ENCODE measurements around the gene ADAMTS2.

Gene ADAMTS2

DNA sequence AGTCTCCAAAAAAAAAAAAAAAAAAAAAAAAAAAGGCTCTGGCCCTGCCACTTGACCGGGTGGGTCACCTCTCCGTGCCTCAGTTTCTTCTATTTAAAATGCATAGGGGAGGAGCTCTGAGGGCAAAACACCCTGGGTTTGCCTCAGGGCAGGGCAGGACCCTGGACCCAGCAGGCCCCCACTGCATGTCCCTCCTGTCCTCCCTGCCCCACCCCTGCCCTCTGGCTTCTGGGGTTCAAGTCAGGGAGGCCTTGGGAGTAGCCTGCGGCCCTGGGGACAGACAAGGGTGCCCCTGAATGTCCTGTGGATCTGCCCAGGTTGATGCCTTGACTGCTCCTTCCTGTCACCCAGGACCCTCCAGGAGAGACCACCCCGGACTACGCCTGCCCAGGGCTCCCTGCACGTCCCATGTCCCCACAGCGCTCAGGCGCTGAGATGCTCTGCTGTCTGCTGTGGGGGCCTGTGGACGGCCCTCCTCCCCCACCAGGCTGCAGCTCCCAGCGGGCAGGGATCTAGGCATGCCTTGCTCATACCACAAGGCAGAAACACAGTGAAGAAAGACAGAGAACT lies 35.4 kb downstream of the ADAMTS2 start:
- H2AFZ ChIP-seq (ENCODE audit: low read length) = no peak overlapping the region
- H2BK120ac ChIP-seq (ENCODE audit: low read depth, low read length) = no peak overlapping the region
- no peaks in the 10 kb centered on the region for H3K36me3 ChIP-seq (replicated peaks in 1 of 2; ENCODE audit: control insufficient read depth in 2 of 2, insufficient read depth in 2 of 2, low read length in 2 of 2)
- H3K9me3 ChIP-seq (replicated peaks in 1 of 2; ENCODE audit: control insufficient read depth in 2 of 2, insufficient read depth in 1 of 2, low read depth in 1 of 2, low read length in 2 of 2) = peaks cover 0 to 2% of the 10 kb centered on the region in 2 donors
- peaks cover 0 to 3% of the 10 kb centered on the region in 2 donors for H3K4me1 ChIP-seq (ENCODE audit: control insufficient read depth in 2 of 2, insufficient read depth in 1 of 2, low read depth in 1 of 2, low read length in 2 of 2)
- H3K23ac ChIP-seq (ENCODE audit: low read depth, low read length, poor library complexity) = no peak overlapping the region
- no peak overlapping the region for H3K4ac ChIP-seq (ENCODE audit: low read length)
- H3K9ac ChIP-seq (ENCODE audit: low read depth, low read length, poor library complexity) = no peak overlapping the region
- H3K4me2 ChIP-seq (ENCODE audit: insufficient read depth, low read length, poor library complexity, severe bottlenecking) = no peak overlapping the region
- DNase-seq (ENCODE audit: low spot score) = no peak
- no peaks in the 10 kb centered on the region for H3K79me1 ChIP-seq (ENCODE audit: low read depth, low read length)
- no peak overlapping the region for H2BK12ac ChIP-seq (ENCODE audit: low read length)
- no peak overlapping the region for H4K91ac ChIP-seq (ENCODE audit: low read depth, low read length, poor library complexity)
- H3K27ac ChIP-seq (replicated peaks; ENCODE audit: low read length) = no peak overlapping the region
- peak overlapping the region; percentile 76 for H3K18ac ChIP-seq (ENCODE audit: low read length)
- peak overlapping the region; percentile 66 for H2BK5ac ChIP-seq (ENCODE audit: low read length)
- H2AK5ac ChIP-seq (ENCODE audit: low read depth, low read length) = peak overlapping the region; percentile 100
- no peak overlapping the region for H2BK15ac ChIP-seq (ENCODE audit: low read length)
- H3K14ac ChIP-seq (ENCODE audit: low read length) = no peak overlapping the region
- H3K4me3 ChIP-seq (ENCODE audit: low read length in 2 of 2) = no peak overlapping the region
- no peak overlapping the region for H4K8ac ChIP-seq (ENCODE audit: low read depth, low read length)
- WGBS, 2 donors (ENCODE audit: extremely low coverage in 2 of 2, insufficient read length in 2 of 2, insufficient replicate concordance in 1 of 2) = no CpG with 5 or more reads among the region's 10 CpGs
- H3K27me3 ChIP-seq (ENCODE audit: control insufficient read depth in 3 of 3, insufficient read depth in 3 of 3, low read depth in 1 of 3, low read length in 3 of 3) = no peaks in the 10 kb centered on the region

DNA sequence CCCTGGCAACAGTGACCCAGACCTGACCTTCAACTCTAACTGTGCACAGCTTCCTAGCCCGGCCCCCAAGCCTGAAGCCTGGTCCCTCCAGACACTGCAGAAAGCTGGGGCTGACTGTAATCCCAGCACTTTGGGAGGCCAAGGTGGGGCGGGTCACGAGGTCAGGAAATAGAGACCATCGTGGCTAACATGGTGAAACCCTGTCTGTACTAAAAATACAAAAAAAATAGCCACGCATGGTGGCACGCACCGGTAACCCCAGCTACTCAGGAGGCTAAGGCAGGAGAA lies 35.9 kb downstream of the ADAMTS2 start:
- Histone ChIP-seq H3K27ac (replicated peaks; ENCODE audit: low read length) (no peak overlapping the region), H3K9ac (ENCODE audit: low read depth, low read length, poor library complexity) (no peak overlapping the region), H3K18ac (ENCODE audit: low read length) (peak overlapping the region; percentile 13), H2BK5ac (ENCODE audit: low read length) (no peak overlapping the region), H4K8ac (ENCODE audit: low read depth, low read length) (no peak overlapping the region), H4K91ac (ENCODE audit: low read depth, low read length, poor library complexity) (no peak overlapping the region), H3K27me3 (ENCODE audit: control insufficient read depth in 3 of 3, insufficient read depth in 3 of 3, low read depth in 1 of 3, low read length in 3 of 3) (no peaks in the 10 kb centered on the region), H3K14ac (ENCODE audit: low read length) (no peak overlapping the region), H2BK120ac (ENCODE audit: low read depth, low read length) (no peak overlapping the region), H3K9me3 (replicated peaks in 1 of 2; ENCODE audit: control insufficient read depth in 2 of 2, insufficient read depth in 1 of 2, low read depth in 1 of 2, low read length in 2 of 2) (peaks cover 0 to 2% of the 10 kb centered on the region in 2 donors), H3K79me1 (ENCODE audit: low read depth, low read length) (no peaks in the 10 kb centered on the region), H3K36me3 (replicated peaks in 1 of 2; ENCODE audit: control insufficient read depth in 2 of 2, insufficient read depth in 2 of 2, low read length in 2 of 2) (no peaks in the 10 kb centered on the region), H2AK5ac (ENCODE audit: low read depth, low read length) (no peak overlapping the region), H3K4me1 (ENCODE audit: control insufficient read depth in 2 of 2, insufficient read depth in 1 of 2, low read depth in 1 of 2, low read length in 2 of 2) (no peaks in the 10 kb centered on the region), H2BK12ac (ENCODE audit: low read length) (no peak overlapping the region), H3K4ac (ENCODE audit: low read length) (no peak overlapping the region), H3K4me3 (ENCODE audit: low read length in 2 of 2) (no peak overlapping the region), H3K23ac (ENCODE audit: low read depth, low read length, poor library complexity) (peak overlapping the region; percentile 6), H2BK15ac (ENCODE audit: low read length) (no peak overlapping the region), H3K4me2 (ENCODE audit: insufficient read depth, low read length, poor library complexity, severe bottlenecking) (no peak overlapping the region), H2AFZ (ENCODE audit: low read length) (no peak overlapping the region)
- WGBS, 2 donors (ENCODE audit: extremely low coverage in 2 of 2, insufficient read length in 2 of 2, insufficient replicate concordance in 1 of 2) = no CpG with 5 or more reads among the region's 7 CpGs
- DNase-seq (ENCODE audit: low spot score) = no peak

DNA sequence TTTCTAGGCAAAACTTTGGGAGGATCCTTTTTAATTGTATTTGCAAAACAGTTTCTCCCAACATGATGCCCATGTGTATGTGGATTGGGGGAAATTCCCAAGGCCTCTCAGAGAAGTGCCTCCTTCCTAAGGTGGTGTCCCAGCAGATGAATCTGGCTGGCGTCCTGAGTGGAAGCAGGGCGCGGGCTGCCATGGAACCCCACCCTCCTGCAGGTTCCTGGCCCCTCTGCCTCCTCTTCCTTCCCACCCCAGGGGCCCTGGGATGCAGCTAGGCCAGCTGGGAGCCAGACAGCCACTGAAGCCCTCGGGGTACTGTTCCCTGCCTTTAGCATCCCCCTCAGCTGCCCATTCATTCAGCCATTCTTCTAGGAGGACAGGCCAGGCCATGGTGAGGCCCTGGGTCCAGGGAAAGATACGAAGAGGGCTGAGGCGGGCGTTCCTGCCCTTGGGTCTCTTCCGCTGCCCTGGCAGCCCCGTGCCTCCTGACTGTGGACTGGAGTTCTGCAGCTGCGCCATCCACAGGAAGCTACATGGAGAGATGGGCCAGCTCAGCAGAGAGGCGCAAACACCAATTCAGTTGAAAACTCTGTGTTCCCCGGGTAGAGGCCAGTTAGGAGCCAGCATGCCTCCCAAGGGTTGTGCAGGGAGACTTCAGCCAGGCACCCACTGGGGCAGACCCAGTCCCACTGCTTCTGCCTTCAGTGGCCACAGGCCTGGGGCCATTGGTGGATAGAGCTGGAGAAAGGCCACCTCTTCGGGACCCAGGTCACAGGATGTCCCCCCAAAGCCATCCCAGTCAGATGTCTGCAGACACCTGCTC lies 36.5 kb downstream of the ADAMTS2 start:
- H2AK5ac ChIP-seq (ENCODE audit: low read depth, low read length) = peak overlapping the region; percentile 74
- H3K4me1 ChIP-seq (ENCODE audit: control insufficient read depth in 2 of 2, insufficient read depth in 1 of 2, low read depth in 1 of 2, low read length in 2 of 2) = no peaks in the 10 kb centered on the region
- no peak for DNase-seq (ENCODE audit: low spot score)
- no CpG with 5 or more reads among the region's 13 CpGs for WGBS, 2 donors (ENCODE audit: extremely low coverage in 2 of 2, insufficient read length in 2 of 2, insufficient replicate concordance in 1 of 2)
- H2BK12ac ChIP-seq (ENCODE audit: low read length) = no peak overlapping the region
- H3K36me3 ChIP-seq (replicated peaks in 1 of 2; ENCODE audit: control insufficient read depth in 2 of 2, insufficient read depth in 2 of 2, low read length in 2 of 2) = no peaks in the 10 kb centered on the region
- peak overlapping the region; percentile 71 for H3K14ac ChIP-seq (ENCODE audit: low read length)
- H3K27ac ChIP-seq (replicated peaks; ENCODE audit: low read length) = no peak overlapping the region
- H2BK5ac ChIP-seq (ENCODE audit: low read length) = no peak overlapping the region
- peak overlapping the region; percentile 30 for H4K8ac ChIP-seq (ENCODE audit: low read depth, low read length)
- no peaks in the 10 kb centered on the region for H3K79me1 ChIP-seq (ENCODE audit: low read depth, low read length)
- H3K23ac ChIP-seq (ENCODE audit: low read depth, low read length, poor library complexity) = peak overlapping the region; percentile 6
- H3K27me3 ChIP-seq (ENCODE audit: control insufficient read depth in 3 of 3, insufficient read depth in 3 of 3, low read depth in 1 of 3, low read length in 3 of 3) = no peaks in the 10 kb centered on the region
- no peak overlapping the region for H2AFZ ChIP-seq (ENCODE audit: low read length)
- no peak overlapping the region for H3K4ac ChIP-seq (ENCODE audit: low read length)
- peaks cover 0 to 4% of the 10 kb centered on the region in 2 donors for H3K9me3 ChIP-seq (replicated peaks in 1 of 2; ENCODE audit: control insufficient read depth in 2 of 2, insufficient read depth in 1 of 2, low read depth in 1 of 2, low read length in 2 of 2)
- H2BK120ac ChIP-seq (ENCODE audit: low read depth, low read length) = no peak overlapping the region
- H2BK15ac ChIP-seq (ENCODE audit: low read length) = peak overlapping the region; percentile 55
- no peak overlapping the region for H3K9ac ChIP-seq (ENCODE audit: low read depth, low read length, poor library complexity)
- no peak overlapping the region for H3K4me2 ChIP-seq (ENCODE audit: insufficient read depth, low read length, poor library complexity, severe bottlenecking)
- no peak overlapping the region for H4K91ac ChIP-seq (ENCODE audit: low read depth, low read length, poor library complexity)
- H3K4me3 ChIP-seq (ENCODE audit: low read length in 2 of 2) = no peak overlapping the region
- peak overlapping the region; percentile 85 for H3K18ac ChIP-seq (ENCODE audit: low read length)

DNA sequence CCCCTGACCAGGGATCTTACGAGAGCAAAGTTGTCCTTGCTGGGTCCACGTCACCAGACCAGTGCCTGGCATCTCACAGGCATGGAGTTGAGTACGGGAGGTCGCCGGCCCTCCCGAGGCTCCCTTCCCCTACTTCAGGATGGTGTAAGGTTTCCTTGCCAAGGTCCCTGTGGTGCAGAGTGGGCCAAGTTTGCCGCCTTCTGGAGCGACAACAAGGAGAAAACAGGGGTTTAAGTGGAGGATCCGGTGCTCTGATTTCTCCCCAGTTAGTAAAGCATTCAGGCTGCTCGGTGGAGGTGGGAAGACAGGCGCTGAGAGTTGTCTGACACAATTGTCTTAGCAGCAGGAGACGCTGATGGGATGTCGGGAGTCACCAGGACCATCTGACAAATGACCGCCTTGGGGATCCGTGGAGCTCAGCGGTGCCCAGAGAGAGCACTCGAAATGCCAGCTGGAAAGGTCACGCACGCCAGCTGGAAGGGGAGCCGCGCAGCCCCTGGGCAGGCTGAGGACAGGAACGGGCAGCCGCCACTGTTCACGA lies 37.3 kb downstream of the ADAMTS2 start:
- no peaks in the 10 kb centered on the region for H3K4me1 ChIP-seq (ENCODE audit: control insufficient read depth in 2 of 2, insufficient read depth in 1 of 2, low read depth in 1 of 2, low read length in 2 of 2)
- no peak overlapping the region for H3K4ac ChIP-seq (ENCODE audit: low read length)
- no peak overlapping the region for H4K8ac ChIP-seq (ENCODE audit: low read depth, low read length)
- no peak overlapping the region for H3K4me3 ChIP-seq (ENCODE audit: low read length in 2 of 2)
- peak overlapping the region; percentile 85 for H3K18ac ChIP-seq (ENCODE audit: low read length)
- H3K9ac ChIP-seq (ENCODE audit: low read depth, low read length, poor library complexity) = no peak overlapping the region
- no peak overlapping the region for H2BK12ac ChIP-seq (ENCODE audit: low read length)
- no peak overlapping the region for H3K27ac ChIP-seq (replicated peaks; ENCODE audit: low read length)
- no peak overlapping the region for H4K91ac ChIP-seq (ENCODE audit: low read depth, low read length, poor library complexity)
- WGBS, 2 donors (ENCODE audit: extremely low coverage in 2 of 2, insufficient read length in 2 of 2, insufficient replicate concordance in 1 of 2) = no CpG with 5 or more reads among the region's 24 CpGs
- H2BK120ac ChIP-seq (ENCODE audit: low read depth, low read length) = no peak overlapping the region
- no peak overlapping the region for H3K14ac ChIP-seq (ENCODE audit: low read length)
- H3K27me3 ChIP-seq (ENCODE audit: control insufficient read depth in 3 of 3, insufficient read depth in 3 of 3, low read depth in 1 of 3, low read length in 3 of 3) = no peaks in the 10 kb centered on the region
- no peak for DNase-seq (ENCODE audit: low spot score)
- H3K79me1 ChIP-seq (ENCODE audit: low read depth, low read length) = no peaks in the 10 kb centered on the region
- peaks cover 0 to 4% of the 10 kb centered on the region in 2 donors for H3K9me3 ChIP-seq (replicated peaks in 1 of 2; ENCODE audit: control insufficient read depth in 2 of 2, insufficient read depth in 1 of 2, low read depth in 1 of 2, low read length in 2 of 2)
- H2BK5ac ChIP-seq (ENCODE audit: low read length) = no peak overlapping the region
- H2AFZ ChIP-seq (ENCODE audit: low read length) = no peak overlapping the region
- no peak overlapping the region for H3K4me2 ChIP-seq (ENCODE audit: insufficient read depth, low read length, poor library complexity, severe bottlenecking)
- H2BK15ac ChIP-seq (ENCODE audit: low read length) = no peak overlapping the region
- no peaks in the 10 kb centered on the region for H3K36me3 ChIP-seq (replicated peaks in 1 of 2; ENCODE audit: control insufficient read depth in 2 of 2, insufficient read depth in 2 of 2, low read length in 2 of 2)
- H3K23ac ChIP-seq (ENCODE audit: low read depth, low read length, poor library complexity) = peak overlapping the region; percentile 6
- H2AK5ac ChIP-seq (ENCODE audit: low read depth, low read length) = peak overlapping the region; percentile 74
